HG02610 (cell line): ENCODE results near the gene DYNC1I2.

ENCODE experiments used
- ATAC-seq: cut with Tn5 transposase; IDR thresholded peaks from one replicate; pipeline ENCODE4 v1.9.1; 2021; ENCODE audit warnings: mild to moderate bottlenecking, moderate library complexity; ENCODE audit not compliant: unreplicated experiment

Gene DYNC1I2

GRCh38 chr2:171687287-171688128 is at the start of gene DYNC1I2:
Gene DYNC1I2, plus strand, starts transcription at chr2:171687469. Its CDS starts 2,687 bp downstream, at chr2:171690156.
- ATAC-seq: peak; percentile 89

GRCh38 chr2:171651667-171652415 is 35.4 kb upstream of the DYNC1I2 start:
- ATAC-seq: peak; percentile 5

- ATAC-seq: peak; percentile 98
Measured at GRCh38 chr2:171652416-171652785, 34.9 kb upstream of the DYNC1I2 start.

- ATAC-seq: peak; percentile 34
Measured at GRCh38 chr2:171655586-171655985, 31.7 kb upstream of the DYNC1I2 start.

GRCh38 chr2:171667041-171667440 is 20.2 kb upstream of the DYNC1I2 start:
- ATAC-seq: no peak

GRCh38 chr2:171668183-171668582 is 19.1 kb upstream of the DYNC1I2 start:
- ATAC-seq: no peak

- ATAC-seq: no peak
Measured at GRCh38 chr2:171669121-171669520, 18.1 kb upstream of the DYNC1I2 start.

- no peak for ATAC-seq
Measured at GRCh38 chr2:171670655-171671054, 16.6 kb upstream of the DYNC1I2 start.

GRCh38 chr2:171671867-171672266 is 15.4 kb upstream of the DYNC1I2 start:
- no peak for ATAC-seq

- ATAC-seq: no peak
Measured at GRCh38 chr2:171673905-171674304, 13.4 kb upstream of the DYNC1I2 start.

- no peak for ATAC-seq
Measured at GRCh38 chr2:171675810-171676345, 11.4 kb upstream of the DYNC1I2 start.

GRCh38 chr2:171678619-171679018 is 8.7 kb upstream of the DYNC1I2 start:
- ATAC-seq: no peak

GRCh38 chr2:171688129-171688465 is 828 bp downstream of the DYNC1I2 start:
- ATAC-seq: peak; percentile 13

GRCh38 chr2:171692331-171692730 is 5.1 kb downstream of the DYNC1I2 start:
- ATAC-seq: no peak

GRCh38 chr2:171702781-171703556 is 15.7 kb downstream of the DYNC1I2 start:
- no peak for ATAC-seq

GRCh38 chr2:171703574-171704347 is 16.5 kb downstream of the DYNC1I2 start:
- peak; percentile 40 for ATAC-seq

- no peak for ATAC-seq
Measured at GRCh38 chr2:171706152-171706803, 19.0 kb downstream of the DYNC1I2 start.

- ATAC-seq: no peak
Measured at GRCh38 chr2:171707752-171708151, 20.5 kb downstream of the DYNC1I2 start.

- no peak for ATAC-seq
Measured at GRCh38 chr2:171709011-171709685, 21.9 kb downstream of the DYNC1I2 start.
